OCI-LY7 (cell line): ENCODE measurements around the gene NUDT16.

Source experiments
- EZH2phosphoT487 ChIP-seq: fragments of 200-600 bp; sonication (generic); IDR thresholded peaks from 2 replicates; pipeline ENCODE4 v1.6.1; 2018; ENCODE audit warnings: low read depth, borderline replicate concordance, mild to moderate bottlenecking, mixed run types, antibody characterized with exemption, low read length, moderate library complexity, mixed read lengths
- TF ChIP-seq, protein P1 (sequence below): fragments of 200-600 bp; sonication (generic); conservative IDR thresholded peaks from 2 replicates; pipeline ENCODE4 v1.5.1; 2014; ENCODE audit warnings: mild to moderate bottlenecking, antibody characterized with exemption, low read length, moderate library complexity, mixed read lengths

DNA sequence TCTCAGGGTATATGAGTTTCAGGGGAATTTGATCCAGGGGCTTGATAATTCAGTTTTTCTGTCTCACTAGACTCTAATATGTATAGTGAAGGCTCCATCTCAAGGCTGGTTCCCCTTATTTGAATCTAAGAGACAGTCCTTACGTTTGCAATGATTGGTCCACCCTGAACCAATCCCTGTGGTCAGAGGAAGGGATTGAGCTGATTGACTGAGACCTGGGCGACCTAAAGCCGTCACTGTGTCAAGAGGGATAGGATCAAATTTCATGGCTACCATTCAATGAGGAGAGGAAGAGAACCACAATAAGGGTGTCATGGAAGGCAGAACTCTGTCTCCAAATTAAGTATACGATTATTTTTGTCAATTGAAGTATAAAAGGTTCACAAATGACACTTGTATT is 16.3 kb downstream of the NUDT16 start:
- TF ChIP-seq, protein P1, sequence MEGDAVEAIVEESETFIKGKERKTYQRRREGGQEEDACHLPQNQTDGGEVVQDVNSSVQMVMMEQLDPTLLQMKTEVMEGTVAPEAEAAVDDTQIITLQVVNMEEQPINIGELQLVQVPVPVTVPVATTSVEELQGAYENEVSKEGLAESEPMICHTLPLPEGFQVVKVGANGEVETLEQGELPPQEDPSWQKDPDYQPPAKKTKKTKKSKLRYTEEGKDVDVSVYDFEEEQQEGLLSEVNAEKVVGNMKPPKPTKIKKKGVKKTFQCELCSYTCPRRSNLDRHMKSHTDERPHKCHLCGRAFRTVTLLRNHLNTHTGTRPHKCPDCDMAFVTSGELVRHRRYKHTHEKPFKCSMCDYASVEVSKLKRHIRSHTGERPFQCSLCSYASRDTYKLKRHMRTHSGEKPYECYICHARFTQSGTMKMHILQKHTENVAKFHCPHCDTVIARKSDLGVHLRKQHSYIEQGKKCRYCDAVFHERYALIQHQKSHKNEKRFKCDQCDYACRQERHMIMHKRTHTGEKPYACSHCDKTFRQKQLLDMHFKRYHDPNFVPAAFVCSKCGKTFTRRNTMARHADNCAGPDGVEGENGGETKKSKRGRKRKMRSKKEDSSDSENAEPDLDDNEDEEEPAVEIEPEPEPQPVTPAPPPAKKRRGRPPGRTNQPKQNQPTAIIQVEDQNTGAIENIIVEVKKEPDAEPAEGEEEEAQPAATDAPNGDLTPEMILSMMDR: no peak
- TF ChIP-seq EZH2phosphoT487: no peak
